Esophagus mucosa (tissue), 1 donor: ENCODE measurements around the gene CEP170. TPM values are rescaled to one million over a fixed set of nuclear protein-coding genes. Genes with fewer than 3 reads are reported as not detected.
A peak's percentile ranks its signal among the peaks of the same experiment; 100 is the strongest.
"Not testable (repeated sequence)": the region's sequence is repeated elsewhere in the genome, so short reads cannot be mapped to it uniquely, and the experiment has no call there.

ENCODE experiments used
- ATAC-seq: fragments of 200-7000 bp; cut with Tn5 transposase; one replicate; pipeline ENCODE4 v1.9.1; 2020
- total RNA-seq: library from RNA; stranded (reverse); gene quantifications from one replicate; pipeline ENCODE4 v1.2.4, GENCODE V29; 2023
- donor health status: DM: yes; HTN: yes; CAD: no.

CEP170 gene
- total RNA-seq, 1 donor from 2014 or later: 15.4 TPM

DNA sequence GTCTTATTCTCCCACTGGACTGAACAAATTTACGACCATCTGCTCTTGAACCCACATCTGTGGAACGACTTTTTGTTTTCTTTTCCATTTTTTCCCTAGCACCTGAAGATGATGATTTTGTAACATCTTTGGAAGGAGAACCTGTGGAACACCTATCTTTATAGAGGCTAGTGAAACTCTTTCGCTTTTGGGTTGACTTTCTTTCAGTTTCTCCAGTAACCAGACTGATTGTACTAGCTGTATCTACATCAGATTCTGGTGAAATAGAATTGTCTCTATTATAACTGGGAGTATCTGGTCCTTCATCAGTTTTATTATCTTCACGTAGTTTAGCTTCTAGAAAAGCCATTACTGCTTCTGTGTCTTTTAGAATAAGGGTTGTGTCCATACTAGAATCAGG lies 90.2 kb downstream of the CEP170 start:
- not testable (repeated sequence) for ATAC-seq

GRCh38 chr1:243150906-243151305 lies 104.2 kb downstream of the CEP170 start:
- ATAC-seq: not testable (repeated sequence)

GRCh38 chr1:243149120-243149519 lies 106.0 kb downstream of the CEP170 start:
- ATAC-seq: not testable (repeated sequence)

DNA sequence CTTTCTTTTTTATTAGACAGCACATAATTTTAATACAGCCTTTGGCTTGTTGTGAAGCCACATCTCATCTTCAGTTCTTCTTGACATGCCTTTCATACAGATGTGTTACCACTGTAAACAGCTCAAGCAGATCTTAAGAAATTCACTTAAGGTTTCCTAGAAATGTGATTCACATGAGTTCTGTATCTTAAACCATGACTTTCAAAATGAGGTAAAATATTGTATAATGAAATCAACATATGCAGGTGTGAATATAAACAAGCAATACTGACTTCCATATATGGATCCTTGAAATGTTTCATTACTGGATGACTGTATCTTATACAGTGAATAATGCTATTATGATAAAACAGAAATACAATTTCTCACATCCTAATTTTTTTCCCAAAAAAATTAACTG lies 107.7 kb downstream of the CEP170 start:
- not testable (repeated sequence) for ATAC-seq

- not testable (repeated sequence) for ATAC-seq
Measured at GRCh38 chr1:243140498-243140897, 114.6 kb downstream of the CEP170 start.

- ATAC-seq: not testable (repeated sequence)
Measured at GRCh38 chr1:243122876-243123409, 132.1 kb downstream of the CEP170 start.

DNA sequence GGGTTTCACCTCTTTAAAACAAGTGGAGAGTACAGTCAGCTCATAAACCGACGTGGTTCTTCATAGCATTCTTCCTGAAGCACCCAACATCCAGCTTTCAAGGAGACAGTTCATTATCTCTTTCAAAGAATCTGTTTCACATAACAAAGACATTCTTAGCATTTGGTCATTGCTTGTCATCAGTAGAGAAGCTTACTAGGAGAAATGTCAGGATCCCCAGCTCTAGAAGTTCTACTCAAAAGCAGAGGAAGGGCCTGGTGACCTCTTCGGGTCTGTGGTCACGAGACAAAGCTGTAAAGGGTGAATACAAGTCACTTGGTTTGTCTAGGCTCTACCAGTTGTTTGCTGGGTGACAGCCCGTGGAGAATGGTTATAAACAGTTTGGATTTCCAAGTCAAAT lies 133.1 kb downstream of the CEP170 start:
- not testable (repeated sequence) for ATAC-seq

- ATAC-seq: not testable (repeated sequence)
Measured at GRCh38 chr1:243118601-243119322, 136.3 kb downstream of the CEP170 start.

DNA sequence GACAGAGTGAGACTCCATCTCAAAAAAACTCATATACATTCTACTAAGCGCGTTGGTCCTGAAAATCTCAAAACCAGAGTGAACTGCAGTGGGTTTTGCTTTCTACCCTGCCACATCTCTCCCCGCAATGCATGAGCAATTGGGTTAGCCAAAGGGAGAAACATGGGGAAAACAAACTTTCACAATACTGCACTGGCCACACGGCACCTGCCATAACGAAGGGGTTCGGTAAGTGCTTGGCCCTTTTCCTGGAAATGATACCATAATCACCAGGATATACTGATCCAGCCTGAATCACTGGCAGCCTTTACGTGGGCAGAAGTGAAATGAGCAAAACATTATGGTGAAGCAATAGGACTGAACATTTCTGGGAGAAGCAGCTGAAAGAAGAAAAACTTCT lies 138.9 kb downstream of the CEP170 start:
- peak; percentile 20 for ATAC-seq

GRCh38 chr1:243114769-243115168 lies 140.3 kb downstream of the CEP170 start:
- not testable (repeated sequence) for ATAC-seq

DNA sequence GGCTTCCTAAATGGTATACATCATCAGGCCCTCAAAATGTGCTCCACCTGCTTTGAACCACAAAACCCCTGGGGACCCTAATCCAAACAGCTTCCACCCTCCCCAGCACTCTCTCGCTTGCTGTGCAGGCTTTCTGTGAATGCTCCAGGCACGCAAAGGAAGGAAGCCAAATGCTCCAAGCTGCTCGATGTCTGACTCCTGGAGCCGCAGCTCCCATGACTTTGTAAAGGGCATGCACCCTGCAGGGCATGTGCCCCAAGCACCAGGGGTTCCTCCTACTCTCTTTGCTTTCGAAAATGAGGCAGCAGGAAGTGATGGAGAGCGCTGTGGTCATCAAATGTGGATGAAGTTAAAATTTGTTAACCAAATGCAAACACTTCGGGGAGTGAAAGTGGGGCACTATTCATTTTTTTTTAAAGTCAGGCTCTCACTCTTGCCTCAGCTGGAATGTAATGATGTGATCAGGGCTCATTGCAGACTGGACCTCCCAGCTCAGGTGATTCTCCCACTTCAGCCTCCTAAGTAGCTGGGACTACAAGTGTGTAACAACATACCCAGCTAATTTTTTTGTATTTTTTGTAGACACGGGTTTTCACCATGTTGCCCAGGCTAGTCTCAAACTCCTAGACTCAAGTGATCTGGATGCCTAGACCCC lies 140.9 kb downstream of the CEP170 start:
- not testable (repeated sequence) for ATAC-seq

GRCh38 chr1:243107171-243107570 lies 147.9 kb downstream of the CEP170 start:
- ATAC-seq: not testable (repeated sequence)

- ATAC-seq: not testable (repeated sequence)
Measured at GRCh38 chr1:243105652-243106332, 149.3 kb downstream of the CEP170 start.

DNA sequence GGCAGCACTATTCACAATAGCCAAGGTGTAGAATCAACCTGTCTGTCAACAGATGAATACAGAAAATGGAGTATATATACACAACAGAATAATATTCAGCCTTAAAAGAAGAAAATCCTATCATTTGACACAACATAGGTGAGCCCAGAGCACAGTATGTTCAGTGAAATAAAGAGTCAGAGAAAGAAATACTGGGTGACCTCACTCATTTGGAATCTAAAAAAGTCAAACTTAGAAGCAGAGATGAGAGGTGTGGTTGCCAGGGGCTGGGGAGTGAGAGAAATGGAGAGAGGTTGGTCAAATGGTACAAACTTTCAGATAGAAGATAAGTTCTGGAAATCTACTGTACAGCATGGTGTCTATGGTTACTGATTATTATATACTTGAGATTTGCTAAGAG lies 150.0 kb downstream of the CEP170 start:
- not testable (repeated sequence) for ATAC-seq

DNA sequence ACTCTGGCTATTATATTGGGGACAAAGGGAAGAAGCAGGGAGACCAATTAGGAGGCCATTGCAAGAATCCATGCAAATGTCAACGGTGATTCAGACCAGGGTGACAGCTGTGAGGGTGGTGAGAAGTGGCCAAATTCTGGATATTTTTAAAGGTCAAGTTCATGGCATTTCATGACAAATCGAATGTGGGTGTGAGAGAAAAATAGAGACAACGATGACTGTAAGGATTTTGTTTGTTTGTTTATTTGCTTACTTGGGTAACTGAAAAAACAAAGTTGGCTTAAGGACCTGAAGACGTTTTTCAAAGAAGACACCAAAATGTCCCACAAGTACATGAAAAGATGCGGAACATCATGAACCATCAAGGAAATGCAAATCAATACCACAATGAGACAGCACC lies 150.6 kb downstream of the CEP170 start:
- not testable (repeated sequence) for ATAC-seq

GRCh38 chr1:243101551-243102050 lies 153.5 kb downstream of the CEP170 start:
- ATAC-seq: not testable (repeated sequence)

DNA sequence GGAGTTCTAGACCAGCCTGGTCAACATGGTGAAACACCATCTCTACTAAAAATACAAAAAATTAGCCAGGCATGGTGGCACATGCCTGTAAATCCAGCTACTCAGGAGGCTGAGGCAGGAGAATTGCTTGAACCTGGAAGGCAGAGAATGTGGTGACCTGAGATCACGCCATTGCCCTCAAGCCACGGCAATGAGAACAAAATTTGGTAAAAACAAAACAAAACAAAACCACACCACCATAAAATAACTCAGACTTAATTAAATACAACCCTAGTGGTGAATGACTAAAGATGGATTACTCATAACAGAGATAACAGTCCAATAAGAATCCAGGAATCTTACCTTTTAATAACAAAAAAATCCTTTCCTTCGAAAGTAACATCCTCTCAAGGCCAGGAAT lies 167.7 kb downstream of the CEP170 start:
- not testable (repeated sequence) for ATAC-seq

Other genes starting within 250 kb of the CEP170 start
- 30.1 TPM for gene SDCCAG8, start 760 bp upstream of the CEP170 start, total RNA-seq